CD4-positive, alpha-beta T cell treated with Interferon gamma for 1 hour (primary cell): Measurements from ENCODE around the gene EIF3F.

ENCODE experiments used
- DNase-seq: peaks from one replicate; pipeline ENCODE4 v3.0.0-alpha.2; 2020

EIF3F gene

GRCh38 chr11:8023831-8024555 lies 36.9 kb downstream of the EIF3F start:
- no peak for DNase-seq

GRCh38 chr11:8025123-8025522 lies 38.0 kb downstream of the EIF3F start:
- DNase-seq, result no peak

GRCh38 chr11:8025816-8026215 lies 38.7 kb downstream of the EIF3F start:
- no peak for DNase-seq

- no peak for DNase-seq
These were observed 39.8 kb downstream of the EIF3F start for GRCh38 chr11:8026982-8027381.

- no peak for DNase-seq
These were observed 41.6 kb downstream of the EIF3F start for GRCh38 chr11:8028766-8029165.

GRCh38 chr11:8030526-8031247 lies 43.5 kb downstream of the EIF3F start:
- DNase-seq, result no peak

GRCh38 chr11:8031248-8032115 lies 44.3 kb downstream of the EIF3F start:
- no peak for DNase-seq

GRCh38 chr11:8032122-8032521 lies 45.0 kb downstream of the EIF3F start:
- no peak for DNase-seq

- no peak for DNase-seq
These were observed 45.6 kb downstream of the EIF3F start for GRCh38 chr11:8032576-8033304.

- DNase-seq, result peak; percentile 42
These were observed 46.4 kb downstream of the EIF3F start for GRCh38 chr11:8033305-8034105.

- no peak for DNase-seq
These were observed 47.0 kb downstream of the EIF3F start for GRCh38 chr11:8034106-8034585.

GRCh38 chr11:8034604-8035190 lies 47.6 kb downstream of the EIF3F start:
- DNase-seq, result no peak

- no peak for DNase-seq
These were observed 48.2 kb downstream of the EIF3F start for GRCh38 chr11:8035200-8035855.

GRCh38 chr11:8036002-8036802 lies 49.1 kb downstream of the EIF3F start:
- DNase-seq, result no peak

- DNase-seq, result no peak
These were observed 49.8 kb downstream of the EIF3F start for GRCh38 chr11:8036986-8037385.

- DNase-seq, result no peak
These were observed 51.3 kb downstream of the EIF3F start for GRCh38 chr11:8038393-8038792.

GRCh38 chr11:8038811-8039529 lies 51.8 kb downstream of the EIF3F start:
- DNase-seq, result no peak

GRCh38 chr11:8039530-8040260 lies 52.6 kb downstream of the EIF3F start:
- DNase-seq, result no peak
